Measurements from ENCODE around the gene RPS29.
A peak's percentile ranks its signal among the peaks of the same experiment; 100 is the strongest.
"Not testable (repeated sequence)": the region's sequence is repeated elsewhere in the genome, so short reads cannot be mapped to it uniquely, and the experiment has no call there.

The RPS29 gene

DNA sequence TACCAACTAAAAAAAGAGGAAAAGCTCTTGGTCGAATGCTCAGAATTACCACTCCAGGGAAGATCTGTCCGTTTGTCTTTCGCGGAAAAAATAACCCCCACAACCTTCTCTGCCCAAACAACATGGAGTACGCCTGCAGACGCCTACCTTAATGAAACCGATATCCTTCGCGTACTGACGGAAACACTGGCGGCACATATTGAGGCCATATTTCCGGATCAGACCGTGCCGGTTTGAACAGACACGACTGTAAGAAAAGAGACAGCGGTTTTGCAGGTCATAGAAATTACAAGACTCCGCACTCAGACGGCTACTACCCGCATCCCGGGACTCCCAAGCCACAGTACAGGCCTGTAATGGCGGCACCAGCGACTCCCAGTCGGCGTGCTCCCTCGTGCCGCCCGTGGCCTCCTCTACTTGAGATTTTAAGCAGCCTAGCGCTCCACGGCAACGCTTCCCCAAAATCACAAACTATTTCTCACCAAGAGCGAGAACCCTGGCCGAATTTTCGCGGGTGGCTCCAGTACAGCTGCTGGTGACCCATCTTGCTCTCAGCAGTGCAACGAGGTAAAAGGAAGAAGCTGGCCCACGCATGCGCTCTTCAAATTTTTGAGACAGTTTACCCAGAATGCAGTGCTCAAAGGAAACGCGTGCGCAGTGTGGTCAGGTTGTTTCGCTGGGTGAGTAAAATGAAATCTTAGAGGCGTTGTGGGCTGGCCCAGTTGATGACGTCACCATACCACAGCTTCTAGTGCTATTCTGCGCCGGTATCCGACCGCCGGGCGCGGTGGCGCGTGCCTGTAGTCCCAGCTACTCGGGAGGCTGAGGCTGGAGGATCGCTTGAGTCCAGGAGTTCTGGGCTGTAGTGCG lies at the start of gene RPS29:
Gene RPS29 (minus strand): TSS at position 578 of the 870 bp plus-strand sequence. CDS start 34 bp downstream, at position 544.
- DNase-seq, result peak; percentile 99

DNA sequence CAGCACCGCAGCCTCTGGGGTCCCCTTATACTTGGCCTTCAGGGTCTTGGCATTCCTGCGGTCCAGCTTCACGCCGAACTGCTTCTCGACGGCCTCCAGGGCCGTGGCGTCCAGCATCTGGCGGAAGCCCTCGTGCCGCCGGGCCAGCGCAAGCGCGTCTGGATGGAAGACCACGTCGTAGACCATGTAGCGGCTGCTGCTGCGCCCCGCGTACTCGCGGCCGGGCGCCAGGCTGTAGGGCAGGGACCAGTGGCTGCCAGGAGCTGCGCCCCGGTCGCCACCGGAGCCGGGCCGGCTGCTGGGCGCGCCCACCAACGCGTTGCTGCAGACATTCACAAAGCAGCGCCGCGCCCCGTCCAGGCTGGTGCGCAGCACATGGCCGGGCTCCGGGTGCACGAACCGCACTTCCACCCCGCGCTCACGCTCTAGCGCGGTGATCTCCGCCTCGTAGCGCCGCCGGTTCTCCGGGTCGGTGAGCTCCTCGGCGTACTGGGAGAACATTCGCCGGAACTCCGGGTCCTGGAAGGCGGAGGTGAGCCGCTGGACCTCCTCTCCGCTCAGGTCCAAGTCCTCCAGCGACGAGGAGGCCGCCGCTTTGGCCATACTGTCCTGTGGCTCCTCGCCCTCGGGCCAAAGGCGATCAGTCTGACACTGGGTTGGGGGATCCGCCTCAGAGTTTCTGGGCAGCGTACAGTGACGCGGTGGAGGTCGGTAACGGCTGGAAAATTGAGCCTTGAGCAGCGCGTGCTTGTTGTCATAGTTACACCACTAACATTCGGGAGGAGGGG lies 48.6 kb upstream of the RPS29 start, which contains the start of gene DNAAF2:
Gene DNAAF2 (minus strand): TSS at position 698 of the 788 bp plus-strand sequence. CDS start 95 bp downstream, at position 603.
- peak; percentile 68 for DNase-seq

DNA sequence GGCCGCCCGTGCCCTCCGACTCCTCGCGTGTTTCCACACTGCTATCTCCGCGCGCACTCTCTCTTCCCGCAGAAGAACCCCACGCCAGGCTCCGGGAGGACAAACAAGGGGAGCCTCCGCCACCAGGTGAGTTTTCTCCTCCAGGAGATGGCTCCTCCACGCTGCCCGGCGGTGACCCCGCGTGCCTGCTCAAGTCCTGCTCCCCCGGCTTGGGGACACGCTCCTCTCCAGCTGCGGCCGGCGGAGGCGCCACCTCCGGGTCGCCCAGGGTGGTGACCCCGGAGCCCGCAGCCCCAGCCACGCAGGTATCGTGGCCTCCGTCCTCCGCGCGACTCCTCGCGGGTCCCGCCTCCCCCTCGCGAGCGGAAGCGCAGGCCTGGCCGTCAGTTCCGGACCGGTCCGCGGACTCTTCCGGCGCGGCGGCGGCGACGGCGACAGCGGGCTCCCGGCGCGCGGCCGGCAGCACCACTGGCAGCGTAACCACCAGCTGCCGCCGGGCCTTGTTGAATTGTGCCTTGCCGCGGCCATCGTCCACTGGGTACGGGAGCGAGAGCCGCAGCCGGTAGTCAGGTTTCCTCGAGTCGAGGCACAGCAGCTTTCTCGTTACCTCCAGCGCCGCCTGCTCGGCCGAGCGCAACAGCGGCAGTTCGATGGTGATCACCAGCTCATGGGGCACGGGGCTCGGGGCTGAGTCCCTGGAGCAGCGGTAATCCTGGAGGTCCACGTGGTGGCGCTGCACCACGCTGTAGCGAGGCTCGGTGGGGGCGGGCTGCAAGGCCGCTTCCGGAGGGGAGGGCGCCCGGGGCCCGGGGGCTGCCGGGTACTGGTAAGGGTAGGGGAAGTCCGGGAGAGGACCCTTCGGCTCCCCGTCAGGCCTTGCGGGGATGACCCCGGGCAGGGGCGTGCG lies 47.7 kb upstream of the RPS29 start:
- peak; percentile 81 for DNase-seq

DNA sequence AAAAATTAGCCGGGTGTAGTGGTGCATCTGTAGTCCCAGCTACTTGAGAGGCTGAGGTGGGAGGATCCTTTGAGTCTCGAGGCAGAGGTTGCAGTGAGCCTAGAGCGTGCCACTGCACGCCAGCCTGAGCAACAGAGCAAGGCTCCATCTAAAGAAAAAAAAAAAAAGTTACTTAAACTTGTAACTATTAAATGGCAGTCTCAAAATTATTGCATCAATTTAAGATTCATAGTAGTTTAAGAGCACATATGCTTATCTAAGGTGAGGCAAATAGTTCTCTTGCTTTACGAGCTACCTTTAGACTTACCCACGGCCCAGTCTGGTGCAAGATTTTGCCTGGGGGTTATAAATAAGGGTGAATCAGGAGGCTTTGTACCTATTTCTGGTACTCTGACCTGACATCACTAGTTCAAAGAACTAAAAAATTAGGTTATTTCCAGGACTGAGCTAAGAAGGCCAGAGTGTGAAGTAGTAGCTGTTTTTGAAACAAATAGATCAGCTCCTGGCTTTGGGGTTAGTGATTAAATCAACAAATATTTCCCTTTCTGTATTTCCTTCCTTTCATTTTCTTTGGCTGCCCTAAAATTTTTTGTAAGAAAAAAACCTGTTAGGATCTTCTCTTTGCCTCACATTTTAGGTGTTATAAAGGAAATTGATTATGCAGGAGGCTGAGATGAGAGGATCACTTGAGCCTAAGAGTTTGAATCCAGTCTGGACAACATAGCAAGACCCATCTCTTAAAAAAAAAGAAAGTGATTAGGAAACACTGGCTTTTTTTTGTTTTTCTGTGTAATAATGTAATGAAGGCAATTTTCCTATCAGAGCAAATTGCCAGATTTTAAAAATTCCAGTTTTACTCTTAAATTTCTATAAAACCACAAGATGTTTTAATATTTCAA lies 38.0 kb upstream of the RPS29 start:
- no peak for DNase-seq

DNA sequence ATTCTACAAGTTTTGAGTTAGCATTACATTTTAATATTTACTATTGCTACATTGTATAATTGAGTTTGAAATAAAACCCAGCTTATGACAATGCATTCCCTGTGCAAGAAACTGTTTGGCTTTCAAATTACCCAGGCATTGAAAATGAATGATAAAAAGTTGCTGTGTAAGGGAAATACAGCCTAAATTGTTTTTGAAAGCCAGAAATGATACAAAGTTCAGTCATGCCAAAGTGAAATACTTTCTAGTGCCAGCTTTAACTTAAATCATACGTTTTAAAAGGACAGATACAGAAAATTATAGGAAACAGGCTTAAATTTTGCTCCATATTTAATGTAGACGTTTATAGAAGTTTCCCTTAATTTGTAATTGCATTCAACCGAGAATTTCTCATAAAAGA lies 37.2 kb upstream of the RPS29 start:
- DNase-seq, result no peak

DNA sequence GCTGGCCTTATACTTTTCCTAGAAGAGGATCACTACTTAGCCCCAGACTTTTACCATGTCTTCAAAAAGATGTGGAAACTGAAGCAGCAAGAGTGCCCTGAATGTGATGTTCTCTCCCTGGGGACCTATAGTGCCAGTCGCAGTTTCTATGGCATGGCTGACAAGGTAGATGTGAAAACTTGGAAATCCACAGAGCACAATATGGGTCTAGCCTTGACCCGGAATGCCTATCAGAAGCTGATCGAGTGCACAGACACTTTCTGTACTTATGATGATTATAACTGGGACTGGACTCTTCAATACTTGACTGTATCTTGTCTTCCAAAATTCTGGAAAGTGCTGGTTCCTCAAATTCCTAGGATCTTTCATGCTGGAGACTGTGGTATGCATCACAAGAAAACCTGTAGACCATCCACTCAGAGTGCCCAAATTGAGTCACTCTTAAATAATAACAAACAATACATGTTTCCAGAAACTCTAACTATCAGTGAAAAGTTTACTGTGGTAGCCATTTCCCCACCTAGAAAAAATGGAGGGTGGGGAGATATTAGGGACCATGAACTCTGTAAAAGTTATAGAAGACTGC lies 35.9 kb upstream of the RPS29 start:
- no peak for DNase-seq

DNA sequence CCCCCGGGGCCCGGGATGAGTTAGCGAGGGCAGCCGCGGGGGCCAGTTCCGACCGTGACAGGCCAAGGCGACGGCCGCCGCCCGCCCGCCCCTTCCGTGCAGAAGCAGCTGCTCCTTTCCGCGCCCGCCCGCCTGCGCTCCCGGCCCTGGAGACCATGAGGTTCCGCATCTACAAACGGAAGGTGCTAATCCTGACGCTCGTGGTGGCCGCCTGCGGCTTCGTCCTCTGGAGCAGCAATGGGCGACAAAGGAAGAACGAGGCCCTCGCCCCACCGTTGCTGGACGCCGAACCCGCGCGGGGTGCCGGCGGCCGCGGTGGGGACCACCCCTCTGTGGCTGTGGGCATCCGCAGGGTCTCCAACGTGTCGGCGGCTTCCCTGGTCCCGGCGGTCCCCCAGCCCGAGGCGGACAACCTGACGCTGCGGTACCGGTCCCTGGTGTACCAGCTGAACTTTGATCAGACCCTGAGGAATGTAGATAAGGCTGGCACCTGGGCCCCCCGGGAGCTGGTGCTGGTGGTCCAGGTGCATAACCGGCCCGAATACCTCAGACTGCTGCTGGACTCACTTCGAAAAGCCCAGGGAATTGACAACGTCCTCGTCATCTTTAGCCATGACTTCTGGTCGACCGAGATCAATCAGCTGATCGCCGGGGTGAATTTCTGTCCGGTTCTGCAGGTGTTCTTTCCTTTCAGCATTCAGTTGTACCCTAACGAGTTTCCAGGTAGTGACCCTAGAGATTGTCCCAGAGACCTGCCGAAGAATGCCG lies 35.1 kb upstream of the RPS29 start:
- peak; percentile 63 for DNase-seq

DNA sequence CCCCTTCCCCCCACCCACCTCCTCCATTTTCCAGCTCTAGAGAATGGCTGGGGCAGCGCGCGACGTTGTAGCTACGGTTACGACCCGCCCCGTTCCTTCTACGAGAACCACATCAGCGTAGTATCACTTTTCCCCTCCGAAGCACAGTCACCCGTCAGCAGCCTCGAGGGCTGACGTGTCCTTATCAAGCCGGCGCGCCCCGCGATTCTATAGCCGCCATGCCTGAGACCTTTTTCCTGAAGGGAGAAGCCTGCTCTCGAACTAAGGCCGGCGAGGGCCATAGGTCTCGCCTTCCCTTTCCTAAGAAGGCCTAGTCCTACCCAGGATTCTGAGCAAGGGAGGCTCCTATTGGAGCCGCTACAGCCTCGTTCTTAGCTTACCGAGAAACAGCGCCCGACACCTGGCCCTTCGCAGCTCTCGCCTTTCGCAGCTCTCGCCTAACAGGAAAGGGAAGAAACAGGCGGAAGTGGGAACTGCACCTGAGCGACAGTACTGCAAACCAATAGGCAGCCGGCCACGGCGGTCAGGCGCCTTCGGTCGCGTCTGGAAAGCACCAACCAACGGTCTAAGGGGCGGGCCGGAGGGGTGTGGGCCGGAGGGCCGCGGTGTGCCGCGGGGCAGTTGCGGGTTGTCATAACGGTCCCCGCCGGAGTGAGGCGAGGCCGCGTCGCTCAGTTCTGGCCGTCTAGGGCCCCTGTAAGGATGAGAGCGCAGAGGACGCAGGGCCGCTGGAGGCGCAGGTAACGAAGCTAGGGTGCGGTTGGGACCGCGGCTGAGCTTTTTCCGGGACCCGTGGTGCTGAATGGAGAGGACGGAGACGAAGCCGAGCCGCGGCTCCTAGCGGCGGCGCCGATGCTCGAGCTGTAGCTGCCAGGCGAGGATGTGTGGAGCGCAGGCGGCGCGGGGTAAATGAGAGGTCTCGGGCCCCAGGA lies 34.3 kb upstream of the RPS29 start, which contains the start of the genes MGAT2 and RPL36AL:
Gene MGAT2 (plus strand): TSS at position 618 of the 932 bp plus-strand sequence. CDS start 470 bp downstream, outside the sequence.
Gene RPL36AL (minus strand): TSS at position 445 of the 932 bp plus-strand sequence. CDS start 1,522 bp downstream, outside the sequence.
- peak; percentile 92 for DNase-seq

DNA sequence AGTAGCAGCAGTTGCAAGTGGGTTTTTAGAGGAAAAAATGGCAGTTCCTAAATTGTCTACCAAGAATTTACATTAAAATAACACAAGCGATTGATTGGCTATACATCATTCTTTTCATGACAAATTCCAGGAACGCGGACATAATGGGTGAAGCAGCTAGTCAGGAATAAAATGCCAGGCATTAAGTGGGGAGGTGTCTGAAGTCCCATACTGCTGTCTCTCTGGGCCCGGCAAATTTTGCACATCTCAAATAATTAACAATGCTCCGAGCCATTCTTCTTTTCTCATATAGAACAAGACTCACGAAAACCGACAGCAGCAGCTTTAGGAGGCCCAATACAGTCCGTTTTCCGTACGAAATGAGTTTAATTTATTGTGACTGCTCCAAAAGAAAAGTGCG lies 33.5 kb upstream of the RPS29 start:
- no peak for DNase-seq

DNA sequence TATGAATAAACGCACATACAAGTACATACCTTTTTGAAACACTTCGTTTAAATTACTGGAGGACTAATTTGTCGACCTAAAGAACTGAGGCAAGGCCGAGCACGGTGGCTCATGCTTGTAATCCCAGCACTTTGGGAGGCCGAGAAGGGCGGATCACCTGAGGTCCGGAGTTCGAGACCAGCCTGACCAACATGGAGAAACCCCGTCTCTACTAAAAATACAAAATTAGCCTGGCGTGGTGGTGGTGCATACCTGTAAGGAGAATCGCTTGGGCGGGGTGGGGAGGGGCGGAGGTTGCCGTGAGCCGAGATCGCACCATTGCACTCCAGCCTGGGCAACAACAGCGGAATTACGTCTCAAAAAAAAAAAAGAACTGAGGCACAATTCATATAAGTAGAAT lies 33.1 kb upstream of the RPS29 start:
- DNase-seq, result not testable (repeated sequence)

DNA sequence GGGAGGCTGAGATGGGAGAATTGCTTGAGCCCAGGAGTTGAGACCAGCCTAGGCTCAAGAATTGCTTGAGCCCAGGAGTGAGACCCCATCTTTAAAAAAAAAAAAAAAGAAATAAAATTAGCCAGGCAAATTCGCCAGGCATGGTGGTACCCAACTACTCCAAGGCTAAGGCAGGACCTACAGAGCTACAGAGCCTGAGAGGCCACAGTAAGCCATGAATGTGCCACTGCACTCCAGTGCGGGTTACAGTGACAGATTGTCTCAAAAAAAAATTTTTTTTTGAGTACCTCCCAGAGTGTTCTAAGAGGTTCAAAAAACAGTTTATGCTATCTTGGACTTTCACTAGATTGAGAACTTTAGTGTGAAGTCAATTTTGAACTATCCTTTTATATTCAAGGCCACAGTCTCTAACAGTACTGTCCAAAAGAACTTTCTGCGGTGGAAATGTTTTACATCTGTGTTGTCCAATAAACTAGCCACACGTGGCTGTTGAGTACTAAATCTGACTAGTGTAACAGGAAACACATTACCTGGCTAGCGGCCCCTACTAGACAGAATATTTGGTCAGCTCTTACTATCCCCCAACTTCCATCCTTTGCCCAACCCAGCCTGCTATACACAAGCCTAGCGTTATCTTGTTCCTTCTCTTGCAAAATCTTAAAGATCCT lies 31.8 kb upstream of the RPS29 start:
- DNase-seq, result no peak

DNA sequence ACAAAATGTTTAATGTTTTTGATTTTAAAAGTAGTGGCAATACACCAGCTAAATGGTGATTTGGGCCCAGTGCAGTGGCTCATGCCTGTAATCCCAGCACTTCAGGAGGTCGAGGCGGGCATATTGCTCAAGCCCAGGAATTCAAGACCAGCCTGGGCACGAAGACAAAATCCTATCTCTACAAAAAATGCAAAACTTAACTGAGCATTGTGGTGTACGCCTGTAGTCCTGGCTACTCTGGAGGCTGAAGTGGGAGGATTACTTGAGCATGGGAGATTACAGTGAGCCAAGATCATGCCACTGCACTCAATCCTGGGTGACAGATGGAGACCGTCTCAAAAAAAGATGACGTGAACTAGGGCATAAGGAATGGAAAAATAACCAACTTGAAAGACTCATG lies 29.6 kb upstream of the RPS29 start:
- no peak for DNase-seq

DNA sequence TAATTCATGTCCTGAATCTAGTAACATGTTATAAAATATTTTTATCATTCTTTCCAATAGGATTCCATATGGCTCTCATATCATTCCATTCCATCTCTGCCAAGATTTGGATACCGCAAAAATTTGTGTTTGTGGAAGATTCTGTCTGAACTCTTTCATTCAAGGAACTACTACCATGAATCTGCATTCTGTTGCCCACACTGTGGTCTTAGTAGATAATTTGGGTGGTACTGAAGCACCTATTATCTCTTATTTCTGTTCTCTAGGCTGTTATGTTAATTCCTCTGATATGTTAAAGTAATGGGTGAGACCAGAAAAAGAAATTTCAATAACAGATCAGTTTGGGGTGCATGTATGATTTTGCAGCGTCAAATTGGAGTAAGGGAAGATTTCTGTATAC lies 28.0 kb upstream of the RPS29 start:
- DNase-seq, result no peak

DNA sequence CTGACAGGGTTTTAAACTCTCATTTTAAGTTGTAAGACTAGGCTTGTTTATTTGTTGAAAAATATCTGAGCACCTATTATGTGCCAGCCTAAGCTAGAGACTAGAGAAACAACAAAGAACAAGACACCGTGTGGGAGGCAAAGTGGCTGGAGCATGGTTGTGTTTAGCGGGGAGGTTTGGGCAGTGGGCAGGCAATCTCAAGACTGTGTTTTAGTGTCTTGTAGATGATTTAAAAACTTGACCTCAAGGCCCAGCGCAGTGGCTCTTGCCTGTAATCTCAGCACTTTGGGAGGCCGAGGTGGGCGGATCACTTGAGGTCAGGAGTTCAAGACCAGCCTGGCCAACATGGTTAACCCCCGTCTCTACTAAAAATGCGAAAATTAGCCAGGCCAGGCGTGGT lies 26.5 kb upstream of the RPS29 start:
- DNase-seq, result no peak

DNA sequence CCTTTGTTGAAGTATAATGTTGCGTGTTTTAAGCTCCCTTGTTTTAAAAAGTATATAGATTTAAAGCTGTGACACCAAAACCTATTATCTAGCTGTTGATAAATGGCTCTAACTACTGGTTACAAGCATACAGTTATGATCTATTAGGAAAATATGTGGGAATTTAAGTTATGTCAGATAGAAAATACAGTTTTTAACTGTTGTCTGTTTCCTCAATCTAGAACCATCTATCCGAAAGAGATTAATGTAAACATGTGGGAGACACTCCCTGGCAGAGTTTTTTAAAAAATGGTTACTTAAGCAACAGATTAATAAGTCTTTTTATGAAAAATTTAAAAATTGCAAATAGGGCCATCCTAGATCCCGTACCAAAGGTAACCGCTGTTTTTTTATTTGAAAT lies 26.1 kb upstream of the RPS29 start:
- no peak for DNase-seq

DNA sequence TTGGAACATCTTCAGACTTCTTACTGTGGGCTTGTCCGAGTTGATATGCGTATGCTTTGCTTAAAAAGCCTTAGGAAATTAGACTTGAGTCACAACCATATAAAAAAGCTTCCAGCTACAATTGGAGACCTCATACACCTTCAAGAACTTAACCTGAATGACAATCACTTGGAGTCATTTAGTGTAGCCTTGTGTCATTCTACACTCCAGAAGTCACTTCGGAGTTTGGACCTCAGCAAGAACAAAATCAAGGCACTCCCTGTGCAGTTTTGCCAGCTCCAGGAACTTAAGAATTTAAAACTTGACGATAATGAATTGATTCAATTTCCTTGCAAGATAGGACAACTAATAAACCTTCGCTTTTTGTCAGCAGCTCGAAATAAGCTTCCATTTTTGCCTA lies 21.4 kb upstream of the RPS29 start:
- no peak for DNase-seq

DNA sequence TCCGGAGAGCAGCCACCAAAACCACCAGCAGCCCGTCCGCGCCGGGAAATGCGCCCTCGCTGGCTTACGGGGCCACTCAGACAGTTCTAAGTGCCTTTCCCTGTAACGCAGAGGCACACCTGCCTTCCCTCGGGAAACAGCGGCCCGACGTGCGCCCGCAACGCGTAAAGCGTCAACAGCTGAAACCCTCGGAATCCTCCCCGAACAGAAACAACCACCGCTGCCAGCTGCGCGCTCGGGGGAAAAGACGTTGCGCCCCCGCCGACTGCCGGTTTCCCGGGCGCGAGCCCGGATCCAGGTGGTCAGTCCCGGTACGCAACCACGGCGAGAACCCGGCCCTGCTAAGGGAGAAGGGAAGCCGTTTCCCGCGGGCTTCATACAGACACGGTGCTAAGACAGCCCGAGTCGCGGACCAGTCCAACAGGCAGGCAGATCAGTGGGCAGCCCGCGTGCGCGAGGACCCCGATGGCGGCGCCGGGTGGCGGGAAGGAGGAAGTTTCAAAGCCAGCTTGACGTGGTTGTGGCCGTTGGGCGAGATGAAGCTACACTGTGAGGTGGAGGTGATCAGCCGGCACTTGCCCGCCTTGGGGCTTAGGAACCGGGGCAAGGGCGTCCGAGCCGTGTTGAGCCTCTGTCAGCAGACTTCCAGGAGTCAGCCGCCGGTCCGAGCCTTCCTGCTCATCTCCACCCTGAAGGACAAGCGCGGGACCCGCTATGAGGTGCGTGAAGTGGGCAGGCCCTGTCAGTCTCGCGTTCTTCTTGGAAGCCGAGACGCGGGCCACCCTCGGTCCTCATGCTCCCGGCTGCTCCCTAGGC lies 12.5 kb upstream of the RPS29 start, which contains the start of gene LRR1:
Gene LRR1 (plus strand): TSS at position 456 of the 816 bp plus-strand sequence. CDS start 81 bp downstream, at position 537.
- peak; percentile 88 for DNase-seq

DNA sequence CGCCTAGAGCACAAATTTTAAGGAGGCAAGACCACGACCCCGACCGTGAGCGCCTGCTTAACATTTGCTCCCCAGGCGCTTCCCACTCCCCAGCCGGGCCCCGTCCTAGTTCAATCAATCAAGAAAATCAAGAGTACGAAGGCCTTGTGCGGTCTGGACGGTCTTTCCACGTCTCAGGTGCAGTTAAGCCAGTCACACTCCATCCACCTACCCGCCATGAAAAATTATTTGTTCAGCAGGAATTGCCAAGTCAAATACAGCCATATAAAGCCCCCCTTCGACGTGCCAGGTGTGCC lies 12.0 kb upstream of the RPS29 start:
- DNase-seq, result no peak
